Activated CD4-positive, alpha-beta memory T cell treated with anti-CD3 and anti-CD28 coated beads, Interleukin-2, amount 10 ng/mL, durations not matched to agents 7 days and 5 days (primary cell): ENCODE data around the gene ITGAL. TPM values are rescaled to one million over a fixed set of nuclear protein-coding genes. Genes with fewer than 3 reads are reported as not detected.
"Not testable (repeated sequence)": the region's sequence is repeated elsewhere in the genome, so short reads cannot be mapped to it uniquely, and the experiment has no call there.

ENCODE experiments used
- CTCF ChIA-PET: fragments of 350-600 bp; sonication (Branson Sonifier 250); formaldehyde crosslinking; loops from one replicate; lab custom pipeline; 2021; ENCODE audit warnings: antibody characterized with exemption, inconsistent platforms; lab: Charles Lee
- POLR2A ChIA-PET: fragments of 350-600 bp; sonication (Branson Sonifier 250); formaldehyde crosslinking; loops from one replicate; lab custom pipeline; 2021; ENCODE audit warnings: antibody characterized with exemption; lab: Charles Lee
- DNase-seq: peaks from one replicate; pipeline ENCODE4 v3.0.0-alpha.2; 2020
- H3K27ac Mint-ChIP-seq: one replicate; pipeline ENCODE4 v1.8.0; 2021; ENCODE audit warnings: mild to moderate bottlenecking, mixed read lengths
- H3K27me3 Mint-ChIP-seq: one replicate; pipeline ENCODE4 v1.8.0; 2021; ENCODE audit warnings: mixed read lengths
- H3K36me3 Mint-ChIP-seq: one replicate; pipeline ENCODE4 v1.8.0; 2021; ENCODE audit warnings: low read depth, mixed read lengths
- H3K4me1 Mint-ChIP-seq: one replicate; pipeline ENCODE4 v1.8.0; 2021; ENCODE audit warnings: mixed read lengths
- H3K4me3 Mint-ChIP-seq: one replicate; pipeline ENCODE4 v1.8.0; 2021; ENCODE audit warnings: mild to moderate bottlenecking, mixed read lengths
- H3K9me3 Mint-ChIP-seq: one replicate; pipeline ENCODE4 v1.8.0; 2021; ENCODE audit warnings: mixed read lengths
- total RNA-seq, 2 experiments: library from RNA; stranded (reverse); gene quantifications; one replicate each; pipeline ENCODE4 v1.2.3, GENCODE V29; 2021

ITGAL gene
- total RNA-seq, 2 experiments from 2014 or later, result 583 to 586 TPM

GRCh38 chr16:30539986-30540526, 67.5 kb downstream of the ITGAL start:
- Mint-ChIP-seq H3K36me3 (peaks cover 13% of the 10 kb centered on the region), H3K4me1 (peaks cover 24% of the 10 kb centered on the region)
- H3K27ac Mint-ChIP-seq, H3K27me3 Mint-ChIP-seq, H3K4me3 Mint-ChIP-seq, H3K9me3 Mint-ChIP-seq, DNase-seq: not testable (repeated sequence)
- ChIA-PET POLR2A (interaction anchor here (1.3 kb wide), 1 partner anchor 31 kb away, joined by 3 read pairs; the partner anchor contains the start of gene ZNF688), CTCF (interaction anchor here (0.6 to 1.2 kb wide), 2 partner anchors 39 to 130 kb away, joined by 3 read pairs; no protein-coding TSS in a partner anchor)

GRCh38 chr16:30540916-30541464, 68.4 kb downstream of the ITGAL start:
- H3K27me3 Mint-ChIP-seq, H3K4me3 Mint-ChIP-seq, DNase-seq, H3K9me3 Mint-ChIP-seq, H3K27ac Mint-ChIP-seq, CTCF ChIA-PET: not testable (repeated sequence)
- POLR2A ChIA-PET, result interaction anchor here (1.0 kb wide), 1 partner anchor 10 kb away, joined by 4 read pairs; no protein-coding TSS in a partner anchor
- Mint-ChIP-seq H3K36me3 (peaks cover 11% of the 10 kb centered on the region), H3K4me1 (peaks cover 19% of the 10 kb centered on the region)

GRCh38 chr16:30541502-30542329, 69.2 kb downstream of the ITGAL start:
- Mint-ChIP-seq H3K4me3 (no peak overlapping the region), H3K4me1 (peaks cover 12% of the 10 kb centered on the region), H3K36me3 (peaks cover 8% of the 10 kb centered on the region), H3K27ac (no peak overlapping the region), H3K27me3 (no peaks in the 10 kb centered on the region), H3K9me3 (no peaks in the 10 kb centered on the region)
- POLR2A ChIA-PET, result interaction anchor here (1.0 kb wide), 1 partner anchor 9 kb away, joined by 4 read pairs; no protein-coding TSS in a partner anchor
- CTCF ChIA-PET, result interaction anchor here (1.2 kb wide), 1 partner anchor 44 kb away, joined by 4 read pairs; the partner anchor contains the start of gene ZNF785
- DNase-seq, result no peak

- H3K36me3 Mint-ChIP-seq, result peaks cover under 1% of the 10 kb centered on the region
- H3K27me3 Mint-ChIP-seq, result no peaks in the 10 kb centered on the region
- H3K27ac Mint-ChIP-seq, result no peak overlapping the region
- H3K9me3 Mint-ChIP-seq, result no peaks in the 10 kb centered on the region
- peaks cover 2% of the 10 kb centered on the region for H3K4me1 Mint-ChIP-seq
- H3K4me3 Mint-ChIP-seq, result no peak overlapping the region
- DNase-seq, result no peak
- CTCF ChIA-PET, result interaction anchor here (1.0 to 1.8 kb wide), 3 partner anchors 8 to 86 kb away, joined by 3 to 6 read pairs (median 3); partner anchors contain the start of gene ZNF747
- POLR2A ChIA-PET, result interaction anchor here (1.2 to 2.1 kb wide), 3 partner anchors 8 to 15 kb away, joined by 3 to 12 read pairs (median 3); partner anchors contain the start of genes ZNF747 and ZNF764
These were observed 70.5 kb downstream of the ITGAL start for GRCh38 chr16:30543067-30543466.

GRCh38 chr16:30546115-30546514, 73.6 kb downstream of the ITGAL start:
- H3K4me3 Mint-ChIP-seq, result no peak overlapping the region
- H3K36me3 Mint-ChIP-seq, result no peaks in the 10 kb centered on the region
- ChIA-PET POLR2A (interaction anchor here (1.4 kb wide), 1 partner anchor 11 kb away, joined by 8 read pairs; no protein-coding TSS in a partner anchor), CTCF (interaction anchor here (0.9 kb wide), 1 partner anchor 11 kb away, joined by 3 read pairs; the partner anchor contains the start of gene ZNF747)
- DNase-seq, result no peak
- H3K4me1 Mint-ChIP-seq, result peaks cover 11% of the 10 kb centered on the region
- no peak overlapping the region for H3K27ac Mint-ChIP-seq
- no peaks in the 10 kb centered on the region for H3K9me3 Mint-ChIP-seq
- H3K27me3 Mint-ChIP-seq, result no peaks in the 10 kb centered on the region

DNA sequence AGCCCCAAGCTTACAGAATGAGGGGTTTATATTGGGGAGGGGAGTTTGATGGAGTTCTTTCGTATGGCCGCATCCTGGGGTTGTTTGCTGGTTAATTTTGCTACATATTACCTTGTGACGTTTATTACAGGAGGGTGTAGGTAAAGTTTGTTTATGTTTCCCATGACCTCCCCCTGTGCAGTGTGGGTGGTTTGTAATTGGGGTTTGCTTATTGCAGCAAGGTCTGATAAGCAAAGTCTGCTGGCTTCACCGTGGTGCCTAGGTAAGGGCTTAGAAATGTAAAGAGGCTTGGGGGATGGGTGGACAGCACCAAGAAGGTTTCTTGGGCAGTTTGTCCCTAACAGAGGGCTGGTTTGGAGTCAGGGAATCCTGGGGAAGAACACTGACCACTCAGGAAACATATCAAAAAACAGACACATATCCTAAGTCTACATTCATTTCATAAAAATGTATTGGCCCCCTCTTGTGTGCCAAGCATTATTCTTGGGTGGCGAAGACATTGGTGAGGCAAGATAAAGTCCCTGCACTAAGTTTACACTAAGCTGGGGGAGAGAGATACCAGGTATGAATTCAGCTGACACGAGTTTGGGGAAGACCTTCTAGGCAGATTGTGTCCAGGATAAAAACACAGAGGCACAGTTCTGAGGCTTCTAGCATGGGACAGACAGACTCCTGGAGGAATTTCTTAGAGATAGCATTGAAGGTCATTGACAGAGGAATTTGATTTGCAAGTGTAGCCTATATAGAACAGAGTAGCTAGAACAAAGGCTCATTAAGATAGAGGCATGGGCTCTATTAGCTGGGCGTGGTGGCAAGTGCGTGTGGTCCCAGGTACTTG, 76.1 kb downstream of the ITGAL start:
- POLR2A ChIA-PET, result interaction anchor here (1.1 to 4.9 kb wide), 2 partner anchors 9 to 14 kb away, joined by 3 to 96 read pairs; partner anchors contain the start of gene ZNF747
- H3K27ac Mint-ChIP-seq, result no peak overlapping the region
- no peaks in the 10 kb centered on the region for H3K9me3 Mint-ChIP-seq

DNA sequence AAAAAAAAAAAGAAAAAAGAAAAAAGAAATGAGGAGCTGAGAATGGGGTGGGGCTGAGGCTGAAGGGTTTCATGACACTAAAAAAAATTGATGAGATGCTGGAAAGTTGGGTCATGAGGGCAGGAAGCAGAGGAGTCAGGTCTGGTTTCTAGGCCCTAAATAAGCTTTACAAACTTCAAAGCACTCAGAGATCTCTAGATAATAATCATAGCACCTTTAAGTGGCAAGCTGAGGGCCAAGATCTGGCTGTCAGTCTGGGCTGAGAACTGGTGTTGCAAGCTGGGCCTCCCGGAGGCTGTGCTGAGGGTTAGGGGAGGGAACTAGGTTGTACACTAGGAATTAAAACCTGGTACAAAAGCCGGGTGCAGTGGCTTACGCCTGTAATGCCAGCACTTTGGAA, 79.2 kb downstream of the ITGAL start:
- POLR2A ChIA-PET, result interaction anchor here (0.6 to 4.9 kb wide), 16 partner anchors 9 to 81 kb away, joined by 3 to 96 read pairs (median 4); partner anchors contain the start of genes ZNF688, ZNF747 and ZNF785
- peaks cover 57% of the 10 kb centered on the region for H3K4me1 Mint-ChIP-seq
- H3K9me3 Mint-ChIP-seq, result no peaks in the 10 kb centered on the region
- H3K27ac Mint-ChIP-seq, result peak overlapping the region; percentile 98
- DNase-seq, result peak; percentile 78
- peaks cover 33% of the 10 kb centered on the region for H3K36me3 Mint-ChIP-seq
- peak overlapping the region; percentile 58 for H3K4me3 Mint-ChIP-seq
- CTCF ChIA-PET, result interaction anchor here (0.7 to 3.4 kb wide), 11 partner anchors 16 to 291 kb away, joined by 3 to 28 read pairs (median 3); partner anchors contain the start of genes DCTPP1, ITGAL and ZNF747
- H3K27me3 Mint-ChIP-seq, result no peaks in the 10 kb centered on the region

More for the DNA sequence above, 76.1 kb downstream of the ITGAL start:
- CTCF ChIA-PET, result interaction anchor here (1.6 to 2.0 kb wide), 2 partner anchors 13 to 89 kb away, joined by 3 to 9 read pairs; no protein-coding TSS in a partner anchor
- no peaks in the 10 kb centered on the region for H3K27me3 Mint-ChIP-seq
- peaks cover 12% of the 10 kb centered on the region for H3K36me3 Mint-ChIP-seq
- no peak for DNase-seq
- H3K4me1 Mint-ChIP-seq, result peaks cover 36% of the 10 kb centered on the region
- H3K4me3 Mint-ChIP-seq, result no peak overlapping the region

DNA sequence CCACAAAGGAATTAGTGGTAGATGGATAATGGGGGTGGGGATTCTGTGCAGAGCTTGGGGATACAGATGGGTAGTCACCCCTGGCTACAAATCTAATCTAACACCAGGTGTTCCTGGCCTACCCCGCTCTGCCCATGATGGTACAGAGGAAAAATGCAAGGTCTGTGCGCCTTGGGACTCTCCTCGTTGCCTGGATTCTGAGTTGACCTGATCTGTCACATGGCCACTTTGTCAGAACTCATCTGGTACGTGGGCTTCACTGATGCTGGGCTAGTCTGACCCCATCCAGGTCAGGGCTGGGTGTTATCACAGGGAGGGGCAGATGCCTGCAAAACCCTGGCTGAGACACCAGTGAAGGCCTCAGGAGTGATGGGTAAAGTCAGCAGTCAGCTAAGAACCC, 80.4 kb downstream of the ITGAL start:
- H3K36me3 Mint-ChIP-seq, result peaks cover 38% of the 10 kb centered on the region
- DNase-seq, result no peak
- H3K27ac Mint-ChIP-seq, result peak overlapping the region; percentile 98
- no peaks in the 10 kb centered on the region for H3K27me3 Mint-ChIP-seq
- H3K4me3 Mint-ChIP-seq, result no peak overlapping the region
- peaks cover 59% of the 10 kb centered on the region for H3K4me1 Mint-ChIP-seq
- CTCF ChIA-PET, result interaction anchor here (3.4 kb wide), 1 partner anchor 17 kb away, joined by 28 read pairs; the partner anchor contains the start of gene ZNF747
- H3K9me3 Mint-ChIP-seq, result no peaks in the 10 kb centered on the region
- POLR2A ChIA-PET, result interaction anchor here (0.6 to 4.9 kb wide), 4 partner anchors 8 to 1647 kb away, joined by 3 to 96 read pairs (median 4); partner anchors contain the start of gene ZNF747

DNA sequence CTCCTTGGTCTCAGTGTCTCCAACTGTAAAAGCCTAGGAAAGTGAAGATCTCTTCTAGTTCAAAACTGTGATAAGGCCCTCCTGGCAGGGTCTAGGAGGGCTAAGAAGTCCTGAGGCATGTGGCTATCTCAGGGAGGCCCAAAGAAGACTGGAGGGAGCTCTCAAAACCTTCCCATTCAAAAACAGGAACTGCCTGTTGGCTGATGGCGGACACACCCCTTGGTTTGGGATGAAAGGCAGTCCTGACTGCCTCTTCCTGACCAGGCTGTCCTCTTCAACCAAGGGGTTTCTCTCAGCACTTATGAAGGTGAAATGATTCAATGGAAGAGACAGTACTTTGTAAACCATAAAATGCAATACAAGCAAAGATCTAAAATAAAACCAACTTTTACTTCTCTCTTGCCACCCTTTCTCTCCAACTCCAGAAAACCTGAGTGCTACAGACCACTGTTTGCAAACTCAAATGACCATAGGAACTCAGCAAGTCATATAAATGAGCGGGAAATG, 80.9 kb downstream of the ITGAL start:
- Mint-ChIP-seq H3K27ac (peak overlapping the region; percentile 98), H3K36me3 (peaks cover 38% of the 10 kb centered on the region), H3K9me3 (no peaks in the 10 kb centered on the region), H3K4me3 (no peak overlapping the region), H3K4me1 (peaks cover 60% of the 10 kb centered on the region), H3K27me3 (no peaks in the 10 kb centered on the region)
- ChIA-PET CTCF (interaction anchor here (3.4 kb wide), 1 partner anchor 18 kb away, joined by 28 read pairs; the partner anchor contains the start of gene ZNF747), POLR2A (interaction anchor here (1.9 to 4.9 kb wide), 3 partner anchors 8 to 19 kb away, joined by 5 to 96 read pairs (median 22); partner anchors contain the start of gene ZNF747)
- no peak for DNase-seq

DNA sequence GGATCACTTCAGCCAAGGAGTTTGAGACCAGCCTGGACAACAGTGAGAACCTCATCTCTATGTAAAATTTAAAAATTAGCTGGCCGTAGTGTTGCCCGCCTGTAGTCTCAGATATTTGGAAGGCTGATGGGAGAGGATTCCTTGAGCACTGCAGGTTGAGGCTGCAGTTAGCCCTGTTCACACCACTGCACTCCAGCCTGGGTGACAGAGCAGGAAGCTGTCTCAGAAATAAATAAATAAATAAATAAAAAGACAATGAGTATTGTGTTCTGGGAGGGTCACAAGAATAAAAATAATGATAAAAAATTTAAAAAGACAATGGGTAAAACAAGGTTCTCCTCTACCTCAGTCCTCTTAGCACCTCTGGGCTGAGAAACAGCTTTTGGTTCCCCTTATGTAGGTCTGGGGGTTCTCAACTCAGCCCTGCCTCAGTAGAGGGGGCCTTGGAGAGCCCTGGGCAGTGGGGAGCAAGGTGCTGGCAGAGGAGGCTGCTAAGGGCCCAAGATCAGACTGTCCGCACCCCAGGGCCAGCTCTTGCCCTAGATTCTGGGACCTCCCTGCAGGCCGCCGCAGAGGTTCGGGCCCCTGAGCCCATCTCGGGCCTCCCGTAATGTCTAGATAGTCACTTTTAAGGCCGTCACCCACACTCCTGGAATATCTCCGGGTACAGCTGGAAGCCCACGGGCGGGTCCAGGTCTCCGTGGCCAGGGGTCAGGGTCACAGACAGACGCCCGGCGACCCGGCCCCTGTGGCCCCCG, 82.2 kb downstream of the ITGAL start:
- ChIA-PET CTCF (interaction anchor here (1.2 kb wide), 1 partner anchor 20 kb away, joined by 6 read pairs; the partner anchor contains the start of gene ZNF747), POLR2A (interaction anchor here (0.8 to 2.5 kb wide), 5 partner anchors 16 to 30 kb away, joined by 3 to 22 read pairs (median 3); partner anchors contain the start of genes ZNF688 and ZNF747)
- Mint-ChIP-seq H3K36me3 (peaks cover 38% of the 10 kb centered on the region), H3K4me3 (no peak overlapping the region), H3K9me3 (no peaks in the 10 kb centered on the region), H3K27me3 (no peaks in the 10 kb centered on the region), H3K27ac (no peak overlapping the region), H3K4me1 (peaks cover 65% of the 10 kb centered on the region)
- DNase-seq, result no peak
